SIG-M5 treated with dmso at 0.1 percent for 504 hours (cell line): ENCODE measurements around the gene CLIC3.
A peak's percentile ranks its signal among the peaks of the same experiment; 100 is the strongest.
"Not testable (repeated sequence)": the region's sequence is repeated elsewhere in the genome, so short reads cannot be mapped to it uniquely, and the experiment has no call there.

ENCODE experiments used
- DNase-seq: peaks from one replicate; lab custom pipeline; 2025; ENCODE audit not compliant: unreplicated experiment; lab: John Stamatoyannopoulos, UW

CLIC3 gene

GRCh38 chr9:136996361-136997292 is at the start of gene CLIC3:
Gene CLIC3, minus strand, starts transcription at chr9:136996568. Its CDS starts 25 bp downstream, at chr9:136996543.
- DNase-seq, result peak; percentile 40

- no peak for DNase-seq
Measured at GRCh38 chr9:137045294-137046087, 49.1 kb upstream of the CLIC3 start.

GRCh38 chr9:137044502-137045177 is 48.3 kb upstream of the CLIC3 start:
- no peak for DNase-seq

GRCh38 chr9:137044037-137044436 is 47.7 kb upstream of the CLIC3 start:
- DNase-seq, result no peak

- DNase-seq, result no peak
Measured at GRCh38 chr9:137042751-137043727, 46.7 kb upstream of the CLIC3 start.

- DNase-seq, result no peak
Measured at GRCh38 chr9:137041124-137041523, 44.8 kb upstream of the CLIC3 start.

- no peak for DNase-seq
Measured at GRCh38 chr9:137040568-137040967, 44.2 kb upstream of the CLIC3 start.

- no peak for DNase-seq
Measured at GRCh38 chr9:137039611-137040366, 43.4 kb upstream of the CLIC3 start.

GRCh38 chr9:137038916-137039315 is 42.5 kb upstream of the CLIC3 start:
- no peak for DNase-seq

- DNase-seq, result no peak
Measured at GRCh38 chr9:137037483-137037882, 41.1 kb upstream of the CLIC3 start.

- DNase-seq, result no peak
Measured at GRCh38 chr9:137037035-137037434, 40.7 kb upstream of the CLIC3 start.

- DNase-seq, result no peak
Measured at GRCh38 chr9:137035937-137036336, 39.6 kb upstream of the CLIC3 start.

GRCh38 chr9:137035507-137035834 is 39.1 kb upstream of the CLIC3 start:
- DNase-seq, result no peak

GRCh38 chr9:137034709-137035506 is 38.5 kb upstream of the CLIC3 start:
- DNase-seq, result peak; percentile 84

GRCh38 chr9:137034039-137034708 is 37.8 kb upstream of the CLIC3 start:
- DNase-seq, result peak; percentile 68

GRCh38 chr9:137033481-137033880 is 37.1 kb upstream of the CLIC3 start:
- not testable (repeated sequence) for DNase-seq

- no peak for DNase-seq
Measured at GRCh38 chr9:137032858-137033257, 36.5 kb upstream of the CLIC3 start.
